HCT116 (cell line): Measurements from ENCODE around the gene ADGRV1. TPM values are rescaled to one million over a fixed set of nuclear protein-coding genes. Genes with fewer than 3 reads are reported as not detected.

ENCODE experiments used
- ATAC-seq: fragments of 200-7000 bp; cut with Tn5 transposase; 2 replicates; pipeline ENCODE4 v1.9.1; 2020; ENCODE audit warnings: mild to moderate bottlenecking, moderate library complexity
- BruUV-seq: library from RNA; stranded (reverse); fragments of 400-500 nt; replicated peaks from 2 replicates; lab custom pipeline; 2021; lab: Mats Ljungman, UMichigan
- CTCF ChIA-PET: fragments of 300-600 bp; sonication (Branson Sonifier 250); formaldehyde crosslinking; loops from one replicate; lab custom pipeline; 2021; ENCODE audit warnings: antibody characterized with exemption; lab: Charles Lee
- POLR2A ChIA-PET: fragments of 300-600, 350-600 bp; sonication (Branson Sonifier 250); formaldehyde crosslinking; loops from one replicate; lab custom pipeline; 2021; ENCODE audit warnings: antibody characterized with exemption; lab: Charles Lee
- RAD21 ChIA-PET, 2 experiments: fragments of 300-600 bp; sonication (Branson Sonifier 250); formaldehyde crosslinking; loops; one replicate each; lab custom pipeline; 2023; ENCODE audit warnings: low total read pairs in 2 of 2; ENCODE audit not compliant: uncharacterized antibody in 2 of 2, unreplicated experiment in 2 of 2, low non-redundant PET in 1 of 2; lab: Charles Lee
- DNase-seq: peaks from one replicate; pipeline ENCODE4 v3.0.0-alpha.2; 2010; ENCODE audit warnings: low read depth, low spot score
- H2AFZ ChIP-seq: fragments of 200-600 bp; shearing (Covaris generic), sonication (generic); 2 replicates; pipeline ENCODE4 v1.6.1; 2017; ENCODE audit warnings: low read depth, mixed run types, mixed read lengths, antibody characterized with exemption, low read length; ENCODE audit not compliant: poor library complexity, severe bottlenecking
- H3K27ac ChIP-seq: 2 replicates; pipeline ENCODE4 v1.5.1; 2012; ENCODE audit warnings: low read depth, low read length
- H3K27me3 ChIP-seq: fragments of 200-600 bp; sonication (generic); 2 replicates; pipeline ENCODE4 v1.6.1; 2016; ENCODE audit warnings: mixed run types, low read length, mixed read lengths; ENCODE audit not compliant: insufficient read depth
- H3K36me3 ChIP-seq, 2 experiments: fragments of 200-500 bp in 1 of 2; fragments of 200-600 bp in 1 of 2; sonication (Bioruptor generic) in 1 of 2; sonication (generic) in 1 of 2; 2 replicates each; pipeline versions ENCODE4 v1.5.1 to v1.6.1; 2014 to 2016; ENCODE audit warnings: low read length in 2 of 2, inconsistent platforms in 1 of 2, mixed read lengths in 1 of 2, mixed run types in 1 of 2; ENCODE audit not compliant: insufficient read depth in 2 of 2, control insufficient read depth in 1 of 2
- H3K4me1 ChIP-seq, 2 experiments: fragments of 200-600 bp in 1 of 2; sonication (generic) in 1 of 2; 2 replicates each; pipeline versions ENCODE4 v1.5.1 to v1.6.1; 2012 to 2017; ENCODE audit warnings: low read length in 2 of 2, inconsistent platforms in 1 of 2, mild to moderate bottlenecking in 1 of 2, mixed read lengths in 1 of 2, mixed run types in 1 of 2, moderate library complexity in 1 of 2; ENCODE audit not compliant: insufficient read depth in 2 of 2, control insufficient read depth in 1 of 2
- H3K4me2 ChIP-seq: fragments of 200-600 bp; sonication (generic); 2 replicates; pipeline ENCODE4 v1.6.1; 2017; ENCODE audit warnings: mixed run types, low read length, mixed read lengths
- H3K4me3 ChIP-seq, 2 experiments: fragments of 200-600 bp in 1 of 2; sonication (generic) in 1 of 2; replicated peaks in 1 of 2; 2 replicates each; pipeline ENCODE4 v1.5.1; 2011 to 2016; ENCODE audit warnings: low read length in 2 of 2, control low read depth in 1 of 2, low read depth in 1 of 2, mild to moderate bottlenecking in 1 of 2, mixed read lengths in 1 of 2, mixed run types in 1 of 2
- H3K79me2 ChIP-seq: fragments of 200-600 bp; sonication (generic); 2 replicates; pipeline ENCODE4 v1.6.1; 2017; ENCODE audit warnings: mild to moderate bottlenecking, mixed run types, low read length, moderate library complexity, mixed read lengths; ENCODE audit not compliant: insufficient read depth
- H3K9ac ChIP-seq: fragments of 200-600 bp; sonication (generic); 2 replicates; pipeline ENCODE4 v1.6.1; 2016; ENCODE audit warnings: low read length, mixed read lengths
- H3K9me2 ChIP-seq: fragments of 200-600 bp; sonication (generic), shearing (Covaris generic); 2 replicates; pipeline ENCODE4 v1.6.1; 2017; ENCODE audit warnings: mixed run types, mild to moderate bottlenecking, moderate library complexity; ENCODE audit not compliant: insufficient read depth
- H3K9me3 ChIP-seq, 2 experiments: fragments of 200-500 bp in 1 of 2; fragments of 200-600 bp in 1 of 2; sonication (Bioruptor generic) in 1 of 2; sonication (generic) in 1 of 2; 2 replicates each; pipeline ENCODE4 v1.6.1; 2014 to 2017; ENCODE audit warnings: low read length in 2 of 2, mixed read lengths in 2 of 2, inconsistent platforms in 1 of 2, low read depth in 1 of 2, mild to moderate bottlenecking in 1 of 2, mixed run types in 1 of 2, moderate library complexity in 1 of 2; ENCODE audit not compliant: control insufficient read depth in 1 of 2, insufficient read depth in 1 of 2
- H4K20me1 ChIP-seq: fragments of 200-600 bp; sonication (generic), shearing (Covaris generic); 2 replicates; pipeline ENCODE4 v1.6.1; 2017; ENCODE audit warnings: mixed run types, mild to moderate bottlenecking, moderate library complexity; ENCODE audit not compliant: insufficient read depth
- CBX3 ChIP-seq: IDR thresholded peaks from 2 replicates; pipeline ENCODE4 v1.6.1; 2012; ENCODE audit warnings: low read depth
- CEBPB ChIP-seq: IDR thresholded peaks from 2 replicates; pipeline ENCODE4 v1.6.1; 2012; ENCODE audit warnings: low read depth
- CTCF ChIP-seq, 3 experiments: fragments of 200-600 bp in 1 of 3; sonication (generic) in 1 of 3; IDR thresholded peaks in 2 of 3; conservative IDR thresholded peaks in 1 of 3; 2 replicates each; pipeline ENCODE4 v1.5.1; 2012 to 2017; ENCODE audit warnings: low read depth in 2 of 3, low read length in 2 of 3, antibody characterized with exemption in 1 of 3, borderline replicate concordance in 1 of 3, control low read depth in 1 of 3, mild to moderate bottlenecking in 1 of 3, mixed read lengths in 1 of 3, mixed run types in 1 of 3, moderate library complexity in 1 of 3; ENCODE audit not compliant: insufficient read depth in 1 of 3
- EGR1 ChIP-seq: IDR thresholded peaks from 2 replicates; pipeline ENCODE4 v1.6.1; 2012; ENCODE audit warnings: low read depth
- ELF1 ChIP-seq: IDR thresholded peaks from 2 replicates; pipeline ENCODE4 v1.6.1; 2012; ENCODE audit warnings: low read depth, borderline replicate concordance
- FOSL1 ChIP-seq: IDR thresholded peaks from 2 replicates; pipeline ENCODE4 v1.6.1; 2012; ENCODE audit warnings: low read depth
- JUND ChIP-seq: IDR thresholded peaks from 2 replicates; pipeline ENCODE4 v1.6.1; 2012
- POLR2A ChIP-seq: IDR thresholded peaks from 2 replicates; pipeline ENCODE4 v1.7.0; 2011; ENCODE audit warnings: borderline replicate concordance; ENCODE audit not compliant: insufficient read depth, insufficient read length; ENCODE audit errors: extremely low read depth
- RAD21 ChIP-seq: IDR thresholded peaks from 2 replicates; pipeline ENCODE4 v1.6.1; 2012; ENCODE audit warnings: low read depth, mild to moderate bottlenecking
- REST ChIP-seq: IDR thresholded peaks from 2 replicates; pipeline ENCODE4 v1.6.1; 2012; ENCODE audit warnings: low read depth
- SP1 ChIP-seq: IDR thresholded peaks from 2 replicates; pipeline ENCODE4 v1.6.1; 2012; ENCODE audit warnings: low read depth
- SRF ChIP-seq: IDR thresholded peaks from 2 replicates; pipeline ENCODE4 v1.6.1; 2012; ENCODE audit warnings: low read depth
- YY1 ChIP-seq: IDR thresholded peaks from 2 replicates; pipeline ENCODE4 v1.6.1; 2011; ENCODE audit warnings: low read length, low read depth, moderate library complexity, mild to moderate bottlenecking; ENCODE audit not compliant: insufficient replicate concordance; ENCODE audit errors: extremely low read depth
- ZBTB33 ChIP-seq: IDR thresholded peaks from 2 replicates; pipeline ENCODE4 v1.6.1; 2011; ENCODE audit warnings: mild to moderate bottlenecking, low read length, moderate library complexity; ENCODE audit not compliant: insufficient replicate concordance; ENCODE audit errors: extremely low read depth
- ZFX ChIP-seq: fragments of 450-650 bp; IDR thresholded peaks from 2 replicates; pipeline ENCODE4 v1.6.1; 2017
- intact Hi-C: fragments of 100-400 bp; cut with micrococcal nuclease; formaldehyde crosslinking; loops from 2 replicates; pipeline ENCODE4 v1.10.0; 2022
- total RNA-seq: library from RNA; stranded (reverse); gene quantifications from one replicate; pipeline ENCODE4 v1.2.1, GENCODE V29; 2021; ENCODE audit not compliant: unreplicated experiment

ADGRV1 gene
- total RNA-seq, 1 experiment from 2014 or later: 6.0 TPM

GRCh38 chr5:91156242-91156641, 597.6 kb downstream of the ADGRV1 start:
- ChIA-PET CTCF (no interaction called here), RAD21 (no interaction called here), POLR2A (no interaction called here)
- Histone ChIP-seq H3K9me3 (no peaks in the 10 kb centered on the region), H3K36me3 (no peaks in the 10 kb centered on the region), H3K9me2 (0 out of 2 replicates have a peak, but pooled peaks cover 8% of the 10 kb centered on the region), H3K4me1 (no peaks in the 10 kb centered on the region), H2AFZ (no peak overlapping the region), H3K27me3 (no peaks in the 10 kb centered on the region), H3K4me2 (no peak overlapping the region), H3K4me3 (no peak overlapping the region), H3K9ac (no peak overlapping the region), H4K20me1 (no peaks in the 10 kb centered on the region), H3K27ac (no peak overlapping the region), H3K79me2 (no peaks in the 10 kb centered on the region)
- no peak for ATAC-seq
- no peak for DNase-seq
- intact Hi-C loops: no loop called here
- TF ChIP-seq CBX3 (no peak), FOSL1 (no peak), JUND (no peak), ZBTB33 (no peak), ZFX (no peak), POLR2A (no peak), CEBPB (no peak), RAD21 (no peak), REST (no peak), ELF1 (no peak), EGR1 (no peak), SP1 (no peak), YY1 (no peak), SRF (no peak), CTCF (IDR thresholded peaks at IDR 0.05 in 2 of 3, conservative IDR thresholded peaks at IDR 0.05 in 1 of 3; ENCODE audit: borderline replicate concordance in 1 of 3, insufficient read depth in 1 of 3, low read depth in 2 of 3, low read length in 2 of 3) (no peak)
- BruUV-seq: no TSS peak
